ENCODE results near the gene COG7.
A peak's percentile ranks its signal among the peaks of the same experiment; 100 is the strongest.
"Not testable (repeated sequence)": the region's sequence is repeated elsewhere in the genome, so short reads cannot be mapped to it uniquely, and the experiment has no call there.

COG7 gene

DNA sequence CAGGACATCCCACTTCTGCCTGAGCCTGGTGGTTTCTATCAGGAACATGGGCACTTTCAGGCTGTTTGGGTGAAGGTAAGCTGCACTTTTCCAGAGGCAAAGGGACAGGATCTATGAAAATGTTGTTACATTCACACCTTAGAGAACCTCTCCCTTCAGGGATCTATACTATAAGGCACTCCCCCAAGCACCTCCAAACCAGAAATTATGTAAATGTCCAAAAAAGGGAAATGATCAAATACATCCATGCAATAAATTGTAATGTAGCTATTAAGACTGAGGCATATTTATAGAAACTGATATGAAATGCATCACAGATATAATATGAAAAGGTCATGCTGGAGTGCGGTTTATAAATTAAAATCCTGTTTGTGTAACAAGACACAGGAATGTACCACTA, 23.3 kb upstream of the COG7 start:
- no peak for DNase-seq (ENCODE audit: low read depth, low spot score)

DNA sequence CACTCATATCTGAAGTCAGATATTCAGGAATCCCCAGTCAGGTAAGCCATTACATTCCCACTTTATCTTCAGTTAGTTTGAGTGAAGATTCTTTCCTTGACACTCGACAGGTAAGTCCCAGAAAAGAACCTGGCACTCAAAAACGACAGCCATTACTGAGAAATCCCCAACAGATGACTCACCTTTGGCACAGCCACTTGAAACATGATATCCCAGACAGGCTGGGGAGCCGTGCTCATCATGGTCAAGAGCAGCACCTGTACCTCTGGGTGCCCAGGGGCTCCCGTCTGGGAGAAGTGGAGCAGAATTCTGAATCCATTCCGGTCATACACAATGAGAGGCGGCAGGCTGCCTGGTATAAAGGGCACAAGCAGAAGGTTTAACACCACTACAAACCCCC, 16.8 kb upstream of the COG7 start:
- no peak for DNase-seq (ENCODE audit: low read depth, low spot score)

DNA sequence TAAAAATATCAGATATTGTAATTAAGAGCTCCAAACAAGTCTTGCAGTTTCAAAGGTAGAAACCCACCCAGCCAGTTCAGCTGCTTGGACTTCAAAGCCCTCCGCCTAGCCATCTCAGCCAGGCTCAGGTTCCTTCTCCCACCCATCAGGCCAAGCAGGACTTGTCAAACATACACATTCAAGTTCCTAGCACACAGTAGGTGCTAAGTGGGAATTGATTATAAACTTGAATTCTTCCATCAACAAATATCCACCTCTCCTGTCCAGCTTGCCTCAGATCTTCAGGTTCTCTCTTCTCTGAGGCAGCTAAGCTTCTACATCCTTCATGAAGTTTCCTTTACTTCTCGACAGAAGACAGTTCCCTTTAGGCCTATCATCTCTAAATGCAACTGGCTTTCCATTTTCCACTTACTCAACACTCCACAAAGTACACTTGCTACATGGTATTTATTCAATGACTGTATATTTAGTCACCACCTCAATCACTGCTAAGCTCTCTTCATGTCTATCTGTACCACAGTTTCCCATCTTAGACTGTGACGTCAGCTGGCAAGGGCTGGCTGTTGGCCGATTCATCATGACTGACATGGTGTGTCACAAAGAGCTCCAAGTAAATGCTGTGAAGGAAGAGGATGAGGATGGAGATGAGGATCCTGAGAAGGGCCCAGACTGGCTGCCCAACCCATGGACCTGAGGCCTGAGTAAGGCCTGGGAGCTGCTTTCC, 13.3 kb upstream of the COG7 start:
- no peak for DNase-seq (ENCODE audit: low read depth, low spot score)

DNA sequence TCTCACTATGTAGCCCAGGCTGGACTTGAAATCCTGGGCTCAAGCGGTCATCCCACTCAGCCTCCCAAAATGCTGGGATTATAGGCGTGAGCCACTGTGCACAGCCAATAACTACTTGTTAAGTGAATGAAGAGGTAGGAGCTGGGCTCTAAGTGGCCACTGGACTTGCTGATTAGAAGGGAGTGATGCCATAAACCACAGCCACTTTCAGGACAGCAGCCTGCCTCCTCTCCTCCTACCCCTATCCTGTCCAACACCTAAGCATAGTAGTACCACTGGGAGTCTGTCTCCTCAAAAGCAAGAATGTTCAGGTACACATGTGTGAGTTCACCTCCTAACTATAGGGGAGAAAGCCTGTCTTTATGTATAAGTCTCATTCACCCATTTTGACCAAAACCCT, 12.2 kb upstream of the COG7 start:
- DNase-seq (ENCODE audit: low read depth, low spot score) = no peak

DNA sequence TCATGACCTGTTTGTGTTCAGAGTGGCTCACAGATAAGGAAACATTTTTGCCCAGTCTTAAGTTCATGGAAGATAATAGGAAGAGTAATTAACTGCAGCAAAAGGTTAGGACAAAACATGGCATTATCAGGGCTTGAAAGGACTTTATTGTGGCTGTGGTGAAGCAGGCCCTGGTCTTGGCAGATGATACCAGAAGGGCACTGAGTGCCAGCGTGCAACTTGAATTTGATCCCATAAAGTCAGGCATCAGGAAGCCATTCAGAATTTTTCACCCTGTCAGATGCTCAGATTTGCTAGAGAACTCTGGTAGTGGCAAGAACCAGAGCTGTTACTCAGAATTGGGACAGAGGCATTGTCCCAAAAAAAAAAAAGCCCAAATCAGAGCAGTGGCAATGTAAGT, 11.2 kb upstream of the COG7 start:
- no peak for DNase-seq (ENCODE audit: low read depth, low spot score)

DNA sequence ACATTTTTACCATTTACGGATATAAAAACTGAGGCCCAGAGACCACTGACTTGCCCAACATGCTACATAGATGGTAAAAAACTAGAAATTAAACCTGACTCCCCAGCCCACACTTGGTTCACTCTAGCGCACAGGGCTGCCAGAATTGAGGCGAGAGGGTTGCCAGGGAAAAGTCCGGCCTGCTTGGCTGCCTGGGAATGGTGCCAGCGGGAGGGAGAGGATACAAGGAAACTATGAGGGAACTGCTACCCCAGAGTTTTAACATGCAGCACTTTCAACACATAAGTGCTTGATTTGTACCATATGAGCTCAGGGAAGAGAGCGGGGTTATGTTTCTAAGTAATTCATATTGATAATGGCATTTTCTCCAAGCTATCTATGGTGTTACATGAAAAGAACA, 10.0 kb upstream of the COG7 start:
- not testable (repeated sequence) for DNase-seq (ENCODE audit: low read depth, low spot score)

DNA sequence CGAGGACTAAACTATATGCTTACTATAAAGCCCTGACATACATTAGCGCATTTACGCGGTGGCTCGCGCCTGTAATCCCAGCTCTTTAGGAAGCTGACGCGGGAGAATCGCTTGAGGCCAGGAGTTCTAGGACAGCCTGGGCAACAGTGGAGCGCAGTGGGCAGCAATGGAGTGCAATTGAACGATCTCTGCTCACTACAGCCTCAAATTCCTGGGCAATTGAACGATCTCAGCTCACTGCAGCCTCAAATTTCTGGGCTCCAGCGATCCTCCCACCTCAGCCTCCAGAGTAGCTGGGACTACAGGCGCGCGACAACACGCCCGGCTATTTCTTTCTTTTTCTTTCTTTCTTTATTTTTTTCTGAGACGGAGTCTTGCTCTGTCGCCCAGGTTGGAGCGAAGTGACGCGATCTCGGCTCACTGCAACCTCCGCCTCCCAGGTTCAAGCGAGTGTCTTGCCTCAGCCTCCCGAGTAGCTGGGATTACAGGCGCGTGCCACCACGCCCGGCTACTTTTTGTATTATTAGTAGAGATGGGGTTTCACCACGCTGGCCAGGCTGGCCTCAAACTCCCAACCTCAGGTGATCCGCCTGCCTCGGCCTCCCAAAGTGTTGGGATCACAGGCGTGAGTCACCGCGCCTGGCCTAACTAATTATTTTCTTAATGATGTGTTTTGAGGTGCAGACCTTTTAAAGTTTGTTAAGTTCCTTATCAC, 506 bp upstream of the COG7 start:
- no peak for DNase-seq (ENCODE audit: low read depth, low spot score)

DNA sequence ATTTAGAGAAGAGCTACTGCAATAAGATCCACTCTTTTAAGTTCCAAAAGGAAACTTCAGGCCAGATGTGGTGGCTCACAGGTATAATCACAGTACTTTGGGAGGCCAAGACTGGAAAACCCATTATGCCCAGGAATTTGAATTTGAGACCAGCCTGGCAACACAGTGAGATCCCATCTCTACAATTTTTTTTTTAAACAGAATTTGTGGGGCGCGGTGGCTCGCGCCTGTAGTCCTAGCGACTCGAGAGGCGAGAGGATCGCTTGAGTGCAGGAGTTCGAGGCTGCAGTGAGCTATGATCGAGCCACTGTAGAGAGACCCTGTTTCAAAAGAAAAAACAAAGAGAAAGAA, 793 bp downstream of the COG7 start:
- no peak for DNase-seq (ENCODE audit: low read depth, low spot score)

DNA sequence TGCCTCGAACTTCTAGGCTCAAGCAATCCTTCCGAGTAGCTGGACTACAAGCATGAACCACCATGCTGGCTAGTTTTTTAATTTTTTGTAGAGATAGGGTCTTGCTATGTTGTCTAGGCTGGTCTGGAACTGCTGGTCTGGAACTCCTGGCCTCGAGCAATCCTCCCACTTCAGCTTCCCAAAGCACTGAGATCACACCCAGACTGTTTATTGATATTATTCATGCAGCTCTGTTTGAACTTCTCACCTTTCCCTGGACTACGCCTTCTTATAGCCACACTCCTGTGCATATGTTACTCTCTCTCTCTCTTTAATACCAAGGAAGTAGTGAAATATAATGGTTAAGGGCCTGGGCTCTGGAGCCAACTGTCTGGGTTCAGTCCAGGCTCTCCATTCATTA, 4.6 kb downstream of the COG7 start:
- DNase-seq (ENCODE audit: low read depth, low spot score) = no peak

DNA sequence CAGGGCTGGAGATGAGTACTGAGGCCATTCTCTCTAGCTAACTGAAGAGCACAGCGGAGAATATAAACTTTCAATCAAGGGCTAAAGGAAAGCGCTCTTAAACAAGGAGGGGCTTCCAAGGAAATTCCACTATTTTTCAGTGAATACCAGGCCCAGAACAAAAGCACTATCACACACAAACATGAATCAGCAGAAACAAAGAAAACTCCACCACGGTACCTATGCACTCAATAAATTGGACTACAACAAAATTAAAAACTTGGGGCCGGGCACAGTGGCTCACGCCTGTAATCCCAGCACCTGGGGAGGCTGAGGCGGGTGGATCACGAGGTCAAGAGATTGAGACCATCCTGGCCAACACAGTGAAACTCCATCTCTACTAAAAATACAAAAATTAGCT, 15.4 kb downstream of the COG7 start:
- DNase-seq (ENCODE audit: low read depth, low spot score) = not testable (repeated sequence)

DNA sequence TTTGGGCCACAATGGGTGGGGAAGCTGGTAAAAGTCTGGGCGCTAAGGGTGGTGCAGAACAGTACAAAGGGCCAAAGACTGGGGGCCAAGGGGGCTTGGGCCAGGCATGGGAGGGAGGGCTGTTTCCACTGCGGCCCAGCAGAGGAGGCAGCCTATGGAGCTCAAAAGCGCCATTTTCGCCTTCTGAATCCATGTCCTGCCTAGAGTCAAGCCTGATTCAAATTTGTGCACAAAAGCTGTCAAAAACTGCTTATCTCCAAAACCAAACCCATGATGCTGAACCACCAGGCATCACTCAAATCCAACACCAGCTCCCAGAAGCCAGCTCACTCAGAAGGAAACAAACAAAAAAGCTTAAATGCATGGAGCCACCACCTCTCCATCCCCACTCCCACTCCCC, 16.0 kb downstream of the COG7 start:
- DNase-seq (ENCODE audit: low read depth, low spot score) = no peak

DNA sequence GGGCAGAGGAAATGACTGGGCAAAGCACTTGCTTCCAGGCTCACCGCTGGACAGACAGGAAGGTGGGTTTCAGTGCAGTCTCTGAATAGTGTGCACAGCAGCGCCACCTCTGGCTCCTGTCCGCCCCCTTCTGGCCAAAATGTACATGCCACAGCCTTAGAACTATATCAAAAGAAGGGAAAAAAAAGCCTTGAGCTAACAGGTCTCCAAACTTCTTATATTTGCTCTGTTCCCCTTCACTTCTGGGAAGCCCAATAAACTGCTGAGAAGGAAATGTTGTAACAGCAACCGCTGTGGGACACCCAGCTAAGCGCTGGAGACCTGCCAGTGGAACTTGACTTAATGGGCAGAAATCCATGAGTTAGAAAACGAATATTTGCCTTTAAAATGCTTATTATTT, 17.5 kb downstream of the COG7 start:
- no peak for DNase-seq (ENCODE audit: low read depth, low spot score)

DNA sequence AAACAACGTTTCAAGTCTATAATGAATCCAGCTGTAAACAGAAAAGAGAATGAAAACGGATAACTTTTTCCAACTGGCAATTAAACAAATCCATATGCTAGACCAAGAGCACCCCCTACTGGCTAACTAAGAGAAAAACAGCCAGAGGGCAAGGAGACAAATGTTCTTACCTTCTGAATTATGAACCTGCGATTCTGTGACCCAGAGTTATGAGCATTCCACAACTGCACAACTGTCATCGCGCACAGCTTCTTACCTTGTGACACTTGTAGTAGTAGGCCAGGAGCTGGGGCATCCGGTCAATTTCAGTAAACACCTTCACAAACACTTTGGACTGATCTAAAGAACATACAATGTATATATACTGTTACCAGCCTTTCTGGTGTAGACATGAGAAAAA, 18.6 kb downstream of the COG7 start:
- peak; percentile 24 for DNase-seq (ENCODE audit: low read depth, low spot score)

DNA sequence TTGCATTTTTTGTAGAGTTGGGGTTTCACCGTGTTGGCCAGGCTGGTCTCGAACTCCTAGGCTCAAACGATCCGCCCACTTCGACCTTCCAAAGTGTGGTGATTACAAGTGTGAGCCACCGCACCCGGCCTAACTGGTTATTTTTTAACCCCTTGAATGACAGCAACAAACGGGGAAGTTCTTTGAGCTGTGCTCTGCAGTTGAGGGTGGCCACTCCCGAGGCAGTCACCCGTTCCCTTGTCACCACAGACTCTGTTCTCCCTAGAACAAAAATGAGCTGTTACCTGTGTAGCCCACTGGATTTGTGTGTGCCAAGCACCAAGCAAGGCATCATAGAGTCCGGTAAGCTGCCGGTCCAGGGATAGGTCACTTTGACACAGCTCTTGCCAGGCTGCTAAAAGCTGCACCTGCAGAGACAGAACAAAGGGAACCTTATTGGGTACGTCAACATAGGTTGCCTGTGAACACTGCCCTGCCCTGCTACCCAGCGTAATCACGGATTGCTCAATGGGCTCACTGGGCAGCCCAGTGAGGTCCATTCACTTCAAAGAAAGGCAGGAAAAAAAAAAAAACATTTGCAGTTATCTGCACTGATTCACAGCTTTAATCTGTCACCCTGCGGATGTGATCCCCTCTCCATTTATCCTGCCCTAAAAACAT, 19.6 kb downstream of the COG7 start:
- DNase-seq (ENCODE audit: low read depth, low spot score) = no peak

DNA sequence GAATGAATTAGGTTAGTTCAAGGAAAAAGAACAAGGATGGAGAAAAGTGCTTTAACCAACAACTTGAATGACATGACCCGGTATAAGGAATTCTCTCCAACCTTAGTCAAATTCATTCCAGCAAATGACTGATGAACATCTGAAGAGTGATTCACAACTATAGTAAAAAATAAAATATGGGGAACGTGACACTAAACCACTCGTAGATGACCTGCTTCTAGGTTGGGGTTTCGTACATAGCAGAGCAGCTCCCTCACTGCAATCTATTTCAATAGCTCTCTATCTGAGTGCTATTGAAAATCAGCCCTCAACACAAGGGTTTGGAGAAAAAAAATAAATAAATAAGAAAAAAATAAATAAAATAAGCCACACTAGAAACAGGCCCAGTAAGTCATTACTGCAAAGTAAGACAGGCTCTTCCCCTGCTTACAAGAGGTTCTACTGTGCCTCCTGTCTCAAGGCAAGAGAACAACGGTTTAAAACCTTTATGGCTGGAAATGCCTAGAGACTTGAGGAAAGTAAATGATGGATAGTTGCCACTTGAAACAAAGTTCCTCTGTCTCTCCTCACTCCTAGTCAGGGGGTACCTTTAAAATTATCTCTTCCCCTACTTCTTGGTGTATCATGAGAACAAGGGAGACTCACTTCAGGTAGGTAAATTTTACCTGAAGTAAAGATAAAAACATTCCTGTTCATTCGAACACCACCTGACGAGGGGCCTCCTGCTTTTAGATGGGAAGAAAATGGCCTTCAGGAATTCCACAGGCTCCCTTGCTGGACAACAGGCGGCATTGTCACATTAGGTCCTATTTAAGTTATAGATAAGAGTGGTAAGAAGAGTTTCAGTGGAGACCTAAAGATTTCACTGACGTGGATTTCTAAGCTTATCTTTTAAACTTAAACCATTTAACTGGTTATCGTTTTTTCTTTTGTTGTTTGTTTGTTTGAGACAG, 20.5 kb downstream of the COG7 start:
- DNase-seq (ENCODE audit: low read depth, low spot score) = no peak

DNA sequence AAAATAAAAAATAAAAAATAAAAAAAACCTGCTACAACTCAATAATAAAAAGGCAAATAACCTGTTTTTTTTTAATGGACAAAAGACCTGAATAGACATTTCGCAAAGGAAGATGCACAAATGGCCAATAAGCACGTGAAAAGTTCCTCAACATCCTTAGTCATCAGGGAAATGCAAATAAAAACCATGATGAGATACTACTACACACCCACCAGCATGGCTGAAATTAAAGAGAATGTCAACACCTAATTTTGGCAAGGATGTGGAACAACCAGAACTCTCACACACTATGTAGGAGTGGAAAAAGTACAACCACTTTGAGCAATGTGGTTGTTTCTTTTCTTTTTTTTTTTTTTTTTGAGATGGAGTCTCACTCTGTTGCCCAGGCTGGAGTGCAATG, 24.6 kb downstream of the COG7 start:
- DNase-seq (ENCODE audit: low read depth, low spot score) = no peak

DNA sequence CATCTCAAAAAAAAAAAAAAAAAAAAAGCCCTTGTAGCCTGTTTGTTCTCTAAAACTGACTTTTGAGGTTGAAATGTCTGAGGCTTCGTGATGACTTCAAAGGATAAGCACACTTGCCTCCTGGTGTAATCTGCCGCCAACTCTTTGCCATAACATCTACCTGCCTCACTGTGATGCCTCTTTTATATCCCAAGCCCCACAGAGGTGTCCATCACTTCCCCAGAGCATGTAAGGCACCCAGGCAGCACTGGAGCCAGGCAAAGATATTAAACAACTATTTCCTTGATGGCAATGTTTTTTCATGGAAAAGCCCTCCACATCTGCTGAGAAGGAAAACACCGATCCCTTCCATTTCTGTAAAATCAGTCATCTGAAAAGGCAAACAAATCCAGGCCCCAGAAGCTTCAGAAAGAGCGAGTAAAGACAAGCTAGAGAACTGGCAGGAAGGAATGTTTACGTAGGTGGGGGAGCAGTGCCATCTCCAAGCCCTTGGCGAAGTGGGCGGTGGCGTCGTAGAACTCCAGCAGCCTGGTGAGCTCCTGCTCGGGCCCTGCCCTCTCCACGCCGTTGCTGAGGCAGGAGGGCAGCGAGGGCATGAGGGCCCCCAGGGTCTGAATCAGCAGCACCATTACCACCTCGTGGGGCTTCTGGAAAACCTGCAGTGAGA, 28.6 kb downstream of the COG7 start:
- peak; percentile 21 for DNase-seq (ENCODE audit: low read depth, low spot score)

DNA sequence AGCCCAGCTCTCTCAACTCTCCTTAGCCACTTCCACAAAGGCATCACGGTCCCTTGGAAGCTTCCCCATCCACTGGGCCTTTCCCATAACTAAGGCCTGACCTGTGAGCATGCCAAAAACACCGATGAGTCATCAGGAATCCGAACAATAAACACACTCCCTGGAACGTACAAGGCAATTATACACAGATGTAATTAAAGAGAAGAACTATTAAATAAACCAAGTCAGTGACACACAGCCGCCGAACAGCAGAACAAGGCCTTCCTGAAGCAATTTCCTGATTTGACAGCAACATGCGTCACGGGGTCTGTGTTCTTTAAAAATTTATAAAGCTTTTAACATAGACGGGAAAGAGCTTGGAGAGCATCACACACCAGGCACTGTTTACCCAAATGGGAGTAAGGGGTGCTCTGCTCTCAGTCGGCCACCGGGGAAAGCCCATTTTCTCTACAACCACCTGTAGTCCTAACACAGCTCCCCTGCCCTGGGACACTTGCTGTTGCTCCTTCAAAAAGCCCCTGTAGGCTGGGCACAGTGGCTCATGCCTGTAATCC, 29.4 kb downstream of the COG7 start:
- peak; percentile 64 for DNase-seq (ENCODE audit: low read depth, low spot score)

DNA sequence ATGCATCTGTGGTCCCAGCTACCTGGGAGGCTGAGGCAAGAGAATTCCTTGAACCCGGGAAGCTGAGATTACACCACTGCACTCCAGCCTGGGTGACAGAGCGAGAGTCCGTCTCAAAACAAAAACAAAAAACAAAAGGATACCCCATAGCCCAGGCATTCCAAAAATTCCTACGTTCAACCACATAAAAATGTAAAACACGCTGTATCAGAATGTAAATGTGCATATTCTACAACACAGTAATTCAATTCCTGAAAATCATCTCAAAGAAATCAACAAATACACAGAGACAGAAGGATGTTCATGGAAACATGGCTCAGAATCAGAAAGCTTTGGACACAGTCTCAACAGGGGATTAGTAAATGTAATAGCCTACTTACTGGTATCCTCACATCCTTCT, 33.0 kb downstream of the COG7 start:
- no peak for DNase-seq (ENCODE audit: low read depth, low spot score)

DNA sequence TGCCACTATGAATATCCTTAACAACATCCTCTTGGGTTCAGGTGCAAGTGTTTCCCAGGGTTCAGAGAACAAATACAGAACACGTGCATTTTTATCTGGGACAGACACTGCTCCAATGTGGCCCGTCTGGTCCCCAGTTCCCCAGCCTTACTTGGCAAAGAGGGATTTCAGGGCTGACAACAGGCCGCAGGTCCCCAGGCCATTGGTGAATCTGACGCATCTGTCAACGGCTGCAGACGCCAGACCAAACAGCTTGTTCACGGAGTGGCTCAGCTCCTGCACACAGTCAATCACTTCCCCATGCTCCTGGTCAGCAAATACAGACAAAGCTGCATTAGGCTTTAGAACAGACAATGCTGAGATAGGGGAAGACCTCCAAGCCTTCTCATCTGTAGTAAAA, 36.2 kb downstream of the COG7 start:
- DNase-seq (ENCODE audit: low read depth, low spot score) = no peak

DNA sequence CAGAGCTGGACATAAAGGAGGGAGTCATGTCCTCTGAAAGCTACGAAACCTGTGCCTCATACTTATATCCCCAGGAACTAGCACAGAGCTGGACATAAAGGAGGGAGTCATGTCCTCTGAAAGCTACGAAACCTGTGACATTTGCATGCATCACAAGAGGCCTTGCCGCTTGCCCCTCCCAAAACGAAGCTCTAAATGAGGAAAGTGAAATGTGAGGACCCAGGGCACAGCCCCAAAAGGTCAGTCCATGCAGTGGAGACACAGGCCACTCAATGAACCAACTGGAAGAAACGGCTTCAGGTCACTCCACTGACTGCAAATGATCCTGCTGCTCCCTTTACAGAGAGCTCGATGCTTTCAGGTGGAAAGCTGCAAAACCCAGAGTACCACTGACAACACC, 38.3 kb downstream of the COG7 start:
- DNase-seq (ENCODE audit: low read depth, low spot score) = no peak
